ENCODE results near the gene ARF3.

GRCh38 chr12:48988030-48988649 lies 30.9 kb upstream of the ARF3 start:
- TF ChIP-seq SMAD3 (CRISPR knock-in tag; IDR thresholded peaks at IDR 0.05; ENCODE audit: borderline replicate concordance), result no peak
- TF ChIP-seq E2F4 (CRISPR knock-in tag; IDR thresholded peaks at IDR 0.05; ENCODE audit: borderline replicate concordance, low read depth), result no peak
- no peak for TF ChIP-seq TEAD4 (CRISPR knock-in tag; IDR thresholded peaks at IDR 0.05)
- TF ChIP-seq CTCF (IDR thresholded peaks at IDR 0.05), result peak; percentile 96
- no peak for TF ChIP-seq IRF2 (CRISPR knock-in tag; IDR thresholded peaks at IDR 0.05; ENCODE audit: borderline replicate concordance, low read depth)
- no peak for TF ChIP-seq FOXJ3 (CRISPR knock-in tag; IDR thresholded peaks at IDR 0.05; ENCODE audit: borderline replicate concordance)
- no peak for TF ChIP-seq ZNF317 (CRISPR knock-in tag; IDR thresholded peaks at IDR 0.05; ENCODE audit: borderline replicate concordance, low read depth)
- TF ChIP-seq ZNF232 (CRISPR knock-in tag; IDR thresholded peaks at IDR 0.05), result no peak
- no peak for TF ChIP-seq ETV6 (CRISPR knock-in tag; IDR thresholded peaks at IDR 0.05)

Measured in WTC11 (cell line).